WI38 (cell line): ENCODE results near the gene KIAA1217.

Experiments
- H3K4me3 ChIP-seq: 2 replicates; pipeline ENCODE4 v1.5.1; 2011; ENCODE audit warnings: low read depth, mild to moderate bottlenecking, control low read depth, low read length
- TF ChIP-seq, protein P1 (sequence below): IDR thresholded peaks from 2 replicates; pipeline ENCODE4 v1.5.1; 2012; ENCODE audit warnings: low read depth, mild to moderate bottlenecking, control low read depth, low read length

KIAA1217 gene

DNA sequence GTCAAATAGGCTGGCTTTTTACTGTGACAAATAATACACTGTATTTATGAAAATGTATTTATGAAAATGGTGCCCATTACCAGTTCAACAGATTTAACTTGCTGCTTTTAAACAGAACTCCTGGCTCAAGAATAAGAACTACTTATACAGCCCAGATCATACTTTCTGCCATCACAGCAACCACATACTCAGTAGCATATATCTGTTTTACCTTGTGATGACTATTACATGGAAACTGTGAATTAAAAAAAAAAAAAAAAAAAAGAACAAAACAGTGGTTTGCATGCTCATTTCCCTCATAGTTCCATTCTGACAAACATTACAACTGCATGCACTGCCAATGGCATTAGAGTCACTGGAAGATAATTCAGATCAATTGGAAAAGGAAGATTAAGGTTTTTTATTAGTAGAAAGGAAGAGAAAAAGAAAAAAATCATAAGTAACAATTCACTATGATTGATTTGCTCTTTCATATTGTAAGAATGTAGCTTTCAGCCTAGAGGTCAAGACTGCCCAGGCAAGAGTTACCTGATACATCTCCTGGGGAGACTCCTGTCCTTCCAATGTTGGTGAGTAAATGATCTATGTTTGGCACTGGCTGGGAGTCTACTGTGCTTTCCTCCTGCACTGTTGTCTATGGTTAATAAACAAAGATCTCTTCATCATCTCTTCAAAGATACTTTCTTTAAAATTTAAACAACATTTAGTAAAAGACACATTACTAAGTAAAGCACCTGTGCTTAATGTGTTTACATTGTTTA is 381.9 kb downstream of the KIAA1217 start:
- TF ChIP-seq, protein P1, sequence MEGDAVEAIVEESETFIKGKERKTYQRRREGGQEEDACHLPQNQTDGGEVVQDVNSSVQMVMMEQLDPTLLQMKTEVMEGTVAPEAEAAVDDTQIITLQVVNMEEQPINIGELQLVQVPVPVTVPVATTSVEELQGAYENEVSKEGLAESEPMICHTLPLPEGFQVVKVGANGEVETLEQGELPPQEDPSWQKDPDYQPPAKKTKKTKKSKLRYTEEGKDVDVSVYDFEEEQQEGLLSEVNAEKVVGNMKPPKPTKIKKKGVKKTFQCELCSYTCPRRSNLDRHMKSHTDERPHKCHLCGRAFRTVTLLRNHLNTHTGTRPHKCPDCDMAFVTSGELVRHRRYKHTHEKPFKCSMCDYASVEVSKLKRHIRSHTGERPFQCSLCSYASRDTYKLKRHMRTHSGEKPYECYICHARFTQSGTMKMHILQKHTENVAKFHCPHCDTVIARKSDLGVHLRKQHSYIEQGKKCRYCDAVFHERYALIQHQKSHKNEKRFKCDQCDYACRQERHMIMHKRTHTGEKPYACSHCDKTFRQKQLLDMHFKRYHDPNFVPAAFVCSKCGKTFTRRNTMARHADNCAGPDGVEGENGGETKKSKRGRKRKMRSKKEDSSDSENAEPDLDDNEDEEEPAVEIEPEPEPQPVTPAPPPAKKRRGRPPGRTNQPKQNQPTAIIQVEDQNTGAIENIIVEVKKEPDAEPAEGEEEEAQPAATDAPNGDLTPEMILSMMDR, result no peak
- no peak overlapping the region for H3K4me3 ChIP-seq

DNA sequence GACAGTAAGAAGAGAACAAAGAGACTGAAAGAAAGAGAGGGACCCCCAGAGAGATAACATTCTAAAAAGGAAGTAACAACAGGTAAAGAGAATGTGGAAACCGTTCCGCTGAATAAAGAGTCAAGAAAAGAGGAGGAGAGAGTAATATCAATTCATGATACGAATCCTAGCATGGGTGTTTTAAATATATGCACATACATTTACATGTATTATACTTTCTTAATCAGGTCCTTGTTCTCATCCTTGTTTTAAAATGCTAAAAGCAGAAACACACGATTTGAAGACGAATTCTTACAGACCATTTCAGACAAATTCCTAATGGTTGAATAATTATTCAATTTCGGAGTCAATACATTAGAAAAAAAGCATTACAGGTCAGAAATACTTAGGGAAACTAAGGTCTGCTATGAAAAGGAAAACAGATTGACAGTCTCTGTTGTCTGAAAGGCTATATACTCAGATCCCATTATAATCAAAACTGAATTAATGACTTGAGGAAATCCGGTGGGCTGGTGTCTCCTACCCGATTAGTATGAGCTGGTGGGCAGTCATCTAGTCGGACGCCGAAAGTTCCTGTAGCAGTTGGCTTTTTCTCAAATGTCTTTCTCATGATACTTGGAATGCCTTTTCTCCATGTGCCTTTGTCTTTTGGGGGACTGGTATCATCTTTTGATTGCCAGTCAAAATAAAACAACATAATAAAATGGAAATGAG is 387.4 kb downstream of the KIAA1217 start:
- no peak overlapping the region for H3K4me3 ChIP-seq
- TF ChIP-seq, protein P1, result no peak

DNA sequence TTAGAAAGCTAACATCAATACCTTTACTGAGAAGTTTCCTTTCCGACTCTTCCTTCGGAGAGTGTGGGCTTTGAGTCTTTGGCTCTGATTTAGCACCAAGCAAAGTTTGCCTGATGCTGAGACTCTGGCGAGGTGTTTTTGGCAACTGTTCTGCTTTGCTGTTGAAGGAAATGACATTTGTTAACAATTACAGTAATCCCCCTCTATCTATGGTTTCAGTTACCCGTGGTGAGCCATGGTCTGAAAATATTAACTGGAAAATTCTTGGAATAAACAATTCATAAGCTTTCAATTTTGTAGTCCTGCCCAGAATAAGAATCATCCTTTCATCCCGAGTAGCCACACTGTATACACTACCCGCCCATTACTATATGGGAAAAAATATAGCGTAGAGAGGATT is 388.5 kb downstream of the KIAA1217 start:
- TF ChIP-seq, protein P1, result no peak
- H3K4me3 ChIP-seq, result no peak overlapping the region
